Measurements from ENCODE around the gene TLCD2.

- no peak for TF ChIP-seq GATA2 (IDR thresholded peaks at IDR 0.05; ENCODE audit: low read depth, low read length)
- TF ChIP-seq GATA3 (IDR thresholded peaks at IDR 0.05; ENCODE audit: low read depth, low read length), result no peak
Measured at GRCh38 chr17:1758807-1759206, 48.6 kb upstream of the TLCD2 start.
